CD14-positive monocyte (primary cell): ENCODE measurements around the gene SLC25A26. TPM values are rescaled to one million over a fixed set of nuclear protein-coding genes. Genes with fewer than 3 reads are reported as not detected.

Source experiments
- DNase-seq, 3 donors: peaks; one replicate each; pipeline ENCODE4 v3.0.0-alpha.2; 2011 to 2022
- H2AFZ ChIP-seq: 2 replicates; pipeline ENCODE4 v1.6.0; 2012; ENCODE audit warnings: mild to moderate bottlenecking, low read depth, low read length, inconsistent platforms; ENCODE audit not compliant: insufficient read depth, poor library complexity, severe bottlenecking
- H3K27ac ChIP-seq, 2 donors: 1 replicate in 1 of 2; 2 replicates in 1 of 2; pipeline ENCODE4 v1.5.1; 2012 to 2013; ENCODE audit warnings: low read length in 2 of 2, control low read depth in 1 of 2, inconsistent platforms in 1 of 2, low read depth in 1 of 2, mild to moderate bottlenecking in 1 of 2
- H3K27me3 ChIP-seq, 2 donors: one replicate each; pipeline versions ENCODE4 v1.6.0 to v1.6.1; 2011 to 2013; ENCODE audit warnings: low read length in 2 of 2; ENCODE audit not compliant: control insufficient read depth in 2 of 2, insufficient read depth in 2 of 2
- H3K36me3 ChIP-seq, 2 donors: replicated peaks in 1 of 2; 1 replicate in 1 of 2; 2 replicates in 1 of 2; pipeline versions ENCODE4 v1.5.1 to v1.6.1; 2012 to 2013; ENCODE audit warnings: low read length in 2 of 2, control low read depth in 1 of 2, inconsistent platforms in 1 of 2, mild to moderate bottlenecking in 1 of 2; ENCODE audit not compliant: insufficient read depth in 2 of 2, control insufficient read depth in 1 of 2
- H3K4me1 ChIP-seq, 2 donors: 1 replicate in 1 of 2; 2 replicates in 1 of 2; pipeline versions ENCODE4 v1.5.1 to v1.6.1; 2012 to 2013; ENCODE audit warnings: low read length in 2 of 2, control low read depth in 1 of 2, inconsistent platforms in 1 of 2, mild to moderate bottlenecking in 1 of 2, moderate library complexity in 1 of 2; ENCODE audit not compliant: insufficient read depth in 2 of 2, control insufficient read depth in 1 of 2
- H3K4me2 ChIP-seq: replicated peaks from 2 replicates; pipeline ENCODE3; 2012; ENCODE audit warnings: low read length, moderate library complexity, mild to moderate bottlenecking; ENCODE audit not compliant: poor library complexity, severe bottlenecking; ENCODE audit errors: extremely low read depth
- H3K4me3 ChIP-seq, 3 experiments: fragments of 200-600 bp in 1 of 3; sonication (generic) in 1 of 3; replicated peaks in 1 of 3; 1 replicate in 2 of 3; 2 replicates in 1 of 3; pipeline ENCODE4 v1.5.1; 2011 to 2013; ENCODE audit warnings: low read length in 3 of 3, mild to moderate bottlenecking in 3 of 3, control low read depth in 2 of 3, low read depth in 2 of 3, inconsistent platforms in 1 of 3, moderate library complexity in 1 of 3
- H3K79me2 ChIP-seq: 2 replicates; pipeline ENCODE4 v1.6.0; 2012; ENCODE audit warnings: mild to moderate bottlenecking, control low read depth, inconsistent platforms, low read length, moderate library complexity; ENCODE audit not compliant: insufficient read depth
- H3K9ac ChIP-seq: 2 replicates; pipeline ENCODE4 v1.6.0; 2017; ENCODE audit warnings: low read length, mild to moderate bottlenecking; ENCODE audit not compliant: insufficient read depth, poor library complexity, severe bottlenecking
- H3K9me3 ChIP-seq, 2 donors: replicated peaks in 1 of 2; 1 replicate in 1 of 2; 2 replicates in 1 of 2; pipeline versions ENCODE4 v1.5.1 to v1.6.1; 2012 to 2013; ENCODE audit warnings: low read length in 2 of 2, control low read depth in 1 of 2; ENCODE audit not compliant: control insufficient read depth in 1 of 2, insufficient read depth in 1 of 2
- H4K20me1 ChIP-seq: 2 replicates; pipeline ENCODE4 v1.6.0; 2012; ENCODE audit warnings: mild to moderate bottlenecking, low read length, control low read depth, moderate library complexity; ENCODE audit not compliant: insufficient read depth
- H3K27ac Mint-ChIP-seq, 7 donors: one replicate each; pipeline ENCODE4 v1.8.0; 2020; ENCODE audit warnings: mild to moderate bottlenecking in 7 of 7, mixed read lengths in 7 of 7, moderate library complexity in 6 of 7, inconsistent platforms in 2 of 7
- H3K27me3 Mint-ChIP-seq, 3 donors: one replicate each; pipeline ENCODE4 v1.8.0; 2021 to 2022; ENCODE audit warnings: low read depth in 3 of 3, mild to moderate bottlenecking in 3 of 3, mixed read lengths in 3 of 3, moderate library complexity in 3 of 3, inconsistent platforms in 1 of 3
- H3K36me3 Mint-ChIP-seq, 2 donors: one replicate each; pipeline ENCODE4 v1.8.0; 2020; ENCODE audit warnings: mixed read lengths in 2 of 2, inconsistent platforms in 1 of 2, mild to moderate bottlenecking in 1 of 2
- H3K4me1 Mint-ChIP-seq: one replicate; pipeline ENCODE4 v1.8.0; 2020; ENCODE audit warnings: mild to moderate bottlenecking, mixed read lengths
- H3K4me3 Mint-ChIP-seq, 2 donors: one replicate each; pipeline ENCODE4 v1.8.0; 2020; ENCODE audit warnings: mild to moderate bottlenecking in 2 of 2, mixed read lengths in 2 of 2, moderate library complexity in 1 of 2
- H3K9me3 Mint-ChIP-seq, 7 donors: one replicate each; pipeline ENCODE4 v1.8.0; 2020 to 2022; ENCODE audit warnings: mixed read lengths in 7 of 7, mild to moderate bottlenecking in 6 of 7, moderate library complexity in 6 of 7, inconsistent platforms in 2 of 7
- WGBS: methylation state at CpG from one replicate; pipeline ENCODE4 v1.1.5; 2013; ENCODE audit warnings: missing lambda C conversion rate; ENCODE audit not compliant: insufficient coverage; 5-methylcytosine and 5-hydroxymethylcytosine counted together
- intact Hi-C, 2 donors: fragments of 100-400 bp; cut with micrococcal nuclease; formaldehyde crosslinking; loops; one replicate each; pipeline versions ENCODE4 v1.15.0 to v1.15.1; 2023
- polyA plus RNA-seq, 3 donors: library from polyadenylated mRNA; depleted of rRNA in 1 of 3; unstranded in 2 of 3; stranded (reverse) in 1 of 3; fragments of 300-500 nt in 2 of 3; fragments of >200 nt in 1 of 3; fragmentation: Illumina TruSeq in 2 of 3; gene quantifications; 1 replicate in 2 of 3; 2 replicates in 1 of 3; pipeline ENCODE4 v1.2.3, GENCODE V29; 2012 to 2021
- TF ChIP-seq, protein P1 (sequence below): fragments of 200-600 bp; IDR thresholded peaks from one replicate; pipeline ENCODE4 v1.8.0; 2022; ENCODE audit warnings: antibody characterized with exemption, mild to moderate bottlenecking

Gene SLC25A26
- polyA plus RNA-seq, 3 donors = 11.6 to 23.0 (median 14.4) TPM

DNA sequence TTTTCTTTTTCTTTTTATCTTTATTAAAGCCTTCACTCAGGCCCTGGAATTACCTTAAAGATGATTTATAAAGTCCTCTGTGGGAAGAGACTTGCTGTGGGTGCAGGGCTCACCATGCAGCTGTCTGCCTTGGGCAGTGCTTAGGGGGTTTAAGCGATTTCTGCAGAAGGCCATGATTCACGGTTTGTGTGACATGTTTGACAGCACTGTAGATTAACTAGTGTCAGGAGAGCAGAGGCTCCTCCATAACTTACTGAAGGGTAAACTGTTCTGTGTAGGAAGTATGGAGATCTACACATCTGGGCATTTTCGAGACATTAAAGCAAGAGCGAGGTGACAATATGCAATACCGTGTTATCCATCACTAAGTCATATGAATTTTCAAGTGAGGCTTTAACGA lies 142.3 kb downstream of the SLC25A26 start:
- Histone ChIP-seq H4K20me1 (no peaks in the 10 kb centered on the region), H2AFZ (no peak overlapping the region), H3K36me3 (no peaks in the 10 kb centered on the region), H3K4me1 (no peaks in the 10 kb centered on the region), H3K79me2 (no peaks in the 10 kb centered on the region), H3K27ac (no peak overlapping the region), H3K27me3 (no peaks in the 10 kb centered on the region), H3K9ac (no peak overlapping the region), H3K4me3 (no peak overlapping the region), H3K4me2 (no peak overlapping the region), H3K9me3 (no peaks in the 10 kb centered on the region)
- H3K27ac Mint-ChIP-seq = no peak overlapping the region
- no peak for DNase-seq
- no peak overlapping the region for H3K4me3 Mint-ChIP-seq
- no peaks in the 10 kb centered on the region for H3K9me3 Mint-ChIP-seq
- no peaks in the 10 kb centered on the region for H3K4me1 Mint-ChIP-seq
- intact Hi-C loops = no loop called here
- WGBS = 100% methylated on average over 1 of the region's 6 CpGs
- H3K36me3 Mint-ChIP-seq = peaks cover 2 to 3% of the 10 kb centered on the region in 2 donors
- H3K27me3 Mint-ChIP-seq = peaks cover 0 to 2% (median 0%) of the 10 kb centered on the region in 3 donors
- TF ChIP-seq, protein P1, sequence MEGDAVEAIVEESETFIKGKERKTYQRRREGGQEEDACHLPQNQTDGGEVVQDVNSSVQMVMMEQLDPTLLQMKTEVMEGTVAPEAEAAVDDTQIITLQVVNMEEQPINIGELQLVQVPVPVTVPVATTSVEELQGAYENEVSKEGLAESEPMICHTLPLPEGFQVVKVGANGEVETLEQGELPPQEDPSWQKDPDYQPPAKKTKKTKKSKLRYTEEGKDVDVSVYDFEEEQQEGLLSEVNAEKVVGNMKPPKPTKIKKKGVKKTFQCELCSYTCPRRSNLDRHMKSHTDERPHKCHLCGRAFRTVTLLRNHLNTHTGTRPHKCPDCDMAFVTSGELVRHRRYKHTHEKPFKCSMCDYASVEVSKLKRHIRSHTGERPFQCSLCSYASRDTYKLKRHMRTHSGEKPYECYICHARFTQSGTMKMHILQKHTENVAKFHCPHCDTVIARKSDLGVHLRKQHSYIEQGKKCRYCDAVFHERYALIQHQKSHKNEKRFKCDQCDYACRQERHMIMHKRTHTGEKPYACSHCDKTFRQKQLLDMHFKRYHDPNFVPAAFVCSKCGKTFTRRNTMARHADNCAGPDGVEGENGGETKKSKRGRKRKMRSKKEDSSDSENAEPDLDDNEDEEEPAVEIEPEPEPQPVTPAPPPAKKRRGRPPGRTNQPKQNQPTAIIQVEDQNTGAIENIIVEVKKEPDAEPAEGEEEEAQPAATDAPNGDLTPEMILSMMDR = no peak

DNA sequence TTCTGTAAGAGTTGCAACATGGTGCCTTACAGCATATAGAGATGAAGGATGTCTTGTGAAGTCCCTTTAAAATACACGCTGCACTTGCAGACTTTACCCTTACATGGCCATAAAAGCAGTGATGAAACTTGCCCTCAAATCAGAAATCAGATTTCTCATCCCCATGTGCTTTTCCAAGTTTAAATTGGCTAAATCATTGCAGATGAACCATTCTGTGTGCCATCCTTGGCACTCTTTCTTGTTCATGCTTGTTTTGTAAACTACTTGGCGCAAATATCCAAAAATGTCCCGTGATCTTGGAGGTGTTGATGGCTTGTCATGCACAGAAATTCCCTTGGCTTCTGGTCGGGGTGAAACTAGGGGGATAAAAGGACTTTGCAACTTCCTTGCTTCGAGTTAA lies 144.3 kb downstream of the SLC25A26 start:
- Mint-ChIP-seq H3K27me3 (peaks cover 0 to 2% (median 0%) of the 10 kb centered on the region in 3 donors), H3K27ac (no peak overlapping the region), H3K4me3 (no peak overlapping the region), H3K36me3 (peaks cover 2 to 3% of the 10 kb centered on the region in 2 donors), H3K9me3 (no peaks in the 10 kb centered on the region), H3K4me1 (no peaks in the 10 kb centered on the region)
- Histone ChIP-seq H2AFZ (no peak overlapping the region), H3K4me1 (no peaks in the 10 kb centered on the region), H3K9ac (no peak overlapping the region), H3K9me3 (no peaks in the 10 kb centered on the region), H3K4me2 (no peak overlapping the region), H3K27me3 (no peaks in the 10 kb centered on the region), H3K27ac (no peak overlapping the region), H3K36me3 (no peaks in the 10 kb centered on the region), H3K4me3 (no peak overlapping the region), H3K79me2 (no peaks in the 10 kb centered on the region), H4K20me1 (no peaks in the 10 kb centered on the region)
- intact Hi-C loops = no loop called here
- DNase-seq = no peak
- 100% methylated on average over 1 of the region's 5 CpGs for WGBS
- TF ChIP-seq, protein P1 = no peak
